Measurements from ENCODE around the gene KLHL10. TPM values are rescaled to one million over a fixed set of nuclear protein-coding genes. Genes with fewer than 3 reads are reported as not detected.

Gene KLHL10
- total RNA-seq, 1 donor from 2014 or later = under 0.01 TPM

DNA sequence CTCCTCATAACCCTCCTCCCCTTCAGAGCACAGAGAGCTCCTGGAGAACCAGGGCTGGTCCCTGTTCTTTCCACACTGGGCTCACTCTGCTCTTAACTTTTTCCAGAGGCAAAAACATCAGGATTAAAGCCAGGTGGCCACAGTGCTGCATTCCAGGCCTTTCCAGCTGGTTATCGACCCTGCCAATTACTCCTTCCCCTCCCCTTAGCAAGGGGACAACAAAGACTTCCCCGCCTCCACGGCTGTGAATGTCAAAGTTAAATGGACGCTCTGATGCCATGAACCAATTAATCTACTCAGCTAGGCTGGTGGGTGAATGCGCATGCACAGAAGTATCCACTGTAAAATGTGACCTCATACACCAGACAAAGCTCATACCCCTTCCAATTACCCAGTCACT lies 58.0 kb downstream of the KLHL10 start:
- DNase-seq (ENCODE audit: low read depth) (no peak), FAIRE-seq (no peak)
- Histone ChIP-seq H3K27me3 (ENCODE audit: control insufficient read depth, insufficient read depth, low read length) (no peaks in the 10 kb centered on the region), H3K36me3 (ENCODE audit: control insufficient read depth, insufficient read depth, low read length) (peaks cover 50% of the 10 kb centered on the region), H3K4me3 (ENCODE audit: low read depth, low read length) (no peak overlapping the region)
- TF ChIP-seq, protein P1, sequence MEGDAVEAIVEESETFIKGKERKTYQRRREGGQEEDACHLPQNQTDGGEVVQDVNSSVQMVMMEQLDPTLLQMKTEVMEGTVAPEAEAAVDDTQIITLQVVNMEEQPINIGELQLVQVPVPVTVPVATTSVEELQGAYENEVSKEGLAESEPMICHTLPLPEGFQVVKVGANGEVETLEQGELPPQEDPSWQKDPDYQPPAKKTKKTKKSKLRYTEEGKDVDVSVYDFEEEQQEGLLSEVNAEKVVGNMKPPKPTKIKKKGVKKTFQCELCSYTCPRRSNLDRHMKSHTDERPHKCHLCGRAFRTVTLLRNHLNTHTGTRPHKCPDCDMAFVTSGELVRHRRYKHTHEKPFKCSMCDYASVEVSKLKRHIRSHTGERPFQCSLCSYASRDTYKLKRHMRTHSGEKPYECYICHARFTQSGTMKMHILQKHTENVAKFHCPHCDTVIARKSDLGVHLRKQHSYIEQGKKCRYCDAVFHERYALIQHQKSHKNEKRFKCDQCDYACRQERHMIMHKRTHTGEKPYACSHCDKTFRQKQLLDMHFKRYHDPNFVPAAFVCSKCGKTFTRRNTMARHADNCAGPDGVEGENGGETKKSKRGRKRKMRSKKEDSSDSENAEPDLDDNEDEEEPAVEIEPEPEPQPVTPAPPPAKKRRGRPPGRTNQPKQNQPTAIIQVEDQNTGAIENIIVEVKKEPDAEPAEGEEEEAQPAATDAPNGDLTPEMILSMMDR (IDR thresholded peaks at IDR 0.05; ENCODE audit: insufficient read depth, low read length, severe bottlenecking) = no peak

DNA sequence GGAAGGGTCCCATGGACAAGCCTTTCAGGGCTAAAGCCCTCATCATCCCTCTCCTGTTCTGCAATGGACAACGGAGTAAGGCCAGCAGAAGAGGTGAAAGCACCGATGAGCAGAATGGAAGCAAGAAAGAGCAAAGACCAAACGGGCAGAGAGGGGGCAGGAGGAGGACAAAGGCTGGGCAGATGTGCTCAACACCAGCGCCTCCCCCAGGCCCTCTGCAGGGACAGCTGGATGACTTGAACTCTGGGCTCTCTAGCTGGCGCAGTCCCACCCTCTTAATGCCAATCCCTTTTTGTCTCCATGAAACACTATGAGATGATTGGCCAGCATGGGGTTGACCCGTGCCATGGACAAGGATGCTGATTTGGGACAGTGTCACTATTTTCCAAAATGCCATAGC lies 59.1 kb downstream of the KLHL10 start:
- no peak overlapping the region for H3K4me3 ChIP-seq (ENCODE audit: low read depth, low read length)
- FAIRE-seq (no peak), DNase-seq (ENCODE audit: low read depth) (no peak)
- no peaks in the 10 kb centered on the region for H3K27me3 ChIP-seq (ENCODE audit: control insufficient read depth, insufficient read depth, low read length)
- TF ChIP-seq, protein P1 (IDR thresholded peaks at IDR 0.05; ENCODE audit: insufficient read depth, low read length, severe bottlenecking) = no peak
- H3K36me3 ChIP-seq (ENCODE audit: control insufficient read depth, insufficient read depth, low read length) = peaks cover 50% of the 10 kb centered on the region

Other genes with a start within 250 kb of the KLHL10 start
- 1,390 and 10,131 TPM in 2 replicates for gene KRT16, start 225.1 kb upstream of the KLHL10 start, total RNA-seq
- gene KRT17, start 213.2 kb upstream of the KLHL10 start, total RNA-seq = 25,286 and 30,463 TPM in 2 replicates
- 191 and 204 TPM in 2 replicates for gene EIF1, start 148.9 kb upstream of the KLHL10 start, total RNA-seq
- 0.90 TPM in 1 of 2 replicates, not detected in the other for gene GAST, start 125.5 kb upstream of the KLHL10 start, total RNA-seq
- gene HAP1, start 103.2 kb upstream of the KLHL10 start, total RNA-seq = 2.6 and 5.0 TPM in 2 replicates
- 227 and 407 TPM in 2 replicates for gene JUP, start 51.1 kb upstream of the KLHL10 start, total RNA-seq
- gene P3H4, start 25.9 kb upstream of the KLHL10 start, total RNA-seq = 32.1 and 47.1 TPM in 2 replicates
- gene FKBP10, start 24.8 kb upstream of the KLHL10 start, total RNA-seq = 64.1 and 81.6 TPM in 2 replicates
- gene NT5C3B, start 1.6 kb upstream of the KLHL10 start, total RNA-seq = 81.2 and 124 TPM in 2 replicates
- 31.0 and 33.2 TPM in 2 replicates for gene KLHL11, start 27.6 kb downstream of the KLHL10 start, total RNA-seq
- gene ACLY, start 81.1 kb downstream of the KLHL10 start, total RNA-seq = 78.5 and 121 TPM in 2 replicates
- 0.13 and 0.26 TPM in 2 replicates for gene ODAD4, start 92.8 kb downstream of the KLHL10 start, total RNA-seq
- 16.3 and 32.4 TPM in 2 replicates for gene CNP, start 129.0 kb downstream of the KLHL10 start, total RNA-seq
- 47.7 and 77.2 TPM in 2 replicates for gene DNAJC7, start 179.6 kb downstream of the KLHL10 start, total RNA-seq
- gene NKIRAS2, start 182.3 kb downstream of the KLHL10 start, total RNA-seq = 13.7 and 31.1 TPM in 2 replicates
- gene C17orf113, start 212.8 kb downstream of the KLHL10 start, total RNA-seq = 0.26 and 0.64 TPM in 2 replicates